HG03025 (cell line): ENCODE measurements around the gene EFEMP1.

Experiments used
- ATAC-seq: cut with Tn5 transposase; IDR thresholded peaks from one replicate; pipeline ENCODE4 v1.9.1; 2021; ENCODE audit warnings: mild to moderate bottlenecking, moderate library complexity; ENCODE audit not compliant: unreplicated experiment, low FRiP score

Gene EFEMP1

GRCh38 chr2:55923091-55923981, at the start of gene EFEMP1:
Gene EFEMP1 (minus strand): TSS chr2:55923782. CDS start chr2:55922440, 1,342 bp downstream.
- no peak for ATAC-seq

GRCh38 chr2:55970500-55970899, 46.9 kb upstream of the EFEMP1 start:
- ATAC-seq: no peak

- ATAC-seq: no peak
Measured at GRCh38 chr2:55968941-55969340, 45.4 kb upstream of the EFEMP1 start.

DNA sequence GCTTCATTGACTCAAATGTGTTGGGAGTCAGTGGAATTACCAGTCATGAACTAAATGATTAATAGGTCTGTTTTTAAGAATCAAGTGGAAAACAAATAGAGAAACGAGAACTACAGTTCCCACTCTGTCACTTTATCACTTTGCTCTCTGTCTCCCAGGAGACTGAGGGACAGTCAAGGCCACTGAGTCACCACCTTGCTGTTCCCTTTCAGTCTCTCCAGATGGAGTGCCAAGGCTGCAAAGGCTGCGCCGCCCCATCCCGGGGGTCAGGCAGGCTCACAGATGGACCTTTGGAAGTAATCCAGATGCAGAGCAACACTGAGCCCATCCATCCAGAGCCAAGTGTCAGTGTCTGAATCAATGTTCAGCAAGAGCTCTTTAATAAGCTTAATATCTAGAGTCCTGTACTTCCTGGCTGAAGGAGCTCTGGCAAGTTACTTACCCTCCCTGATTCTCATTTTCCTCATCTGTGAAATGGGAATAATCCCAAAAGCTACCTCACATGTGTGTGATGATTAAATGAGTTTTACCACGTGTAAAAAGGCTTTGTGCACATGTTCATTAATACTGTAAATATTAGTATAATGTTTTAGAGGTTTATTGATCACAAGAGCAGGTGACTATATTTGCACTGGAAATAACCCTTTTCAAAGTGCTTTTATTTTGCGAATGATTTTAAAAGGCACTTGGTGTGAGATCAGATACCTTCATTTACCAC, 43.0 kb upstream of the EFEMP1 start:
- no peak for ATAC-seq

DNA sequence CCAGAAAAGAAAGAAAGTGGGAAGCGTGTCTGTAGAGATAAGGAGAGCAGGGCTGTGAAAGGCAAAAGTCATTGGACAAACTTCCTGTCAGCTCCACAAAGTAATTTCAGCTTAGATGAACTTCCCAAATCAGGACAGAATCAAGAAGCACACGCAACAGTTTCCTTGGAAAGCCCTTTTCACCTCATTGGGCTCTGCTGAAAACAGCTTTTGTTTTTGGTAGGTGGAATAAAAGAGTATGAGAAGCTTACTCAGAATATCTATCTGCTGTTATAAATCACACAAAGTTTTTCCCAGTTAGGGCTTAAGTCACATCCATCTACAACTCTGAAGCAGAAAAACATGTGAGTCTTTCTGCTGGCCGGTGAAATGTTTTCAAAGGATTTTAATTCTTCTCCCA, 42.4 kb upstream of the EFEMP1 start:
- no peak for ATAC-seq

GRCh38 chr2:55965276-55965675, 41.7 kb upstream of the EFEMP1 start:
- no peak for ATAC-seq

DNA sequence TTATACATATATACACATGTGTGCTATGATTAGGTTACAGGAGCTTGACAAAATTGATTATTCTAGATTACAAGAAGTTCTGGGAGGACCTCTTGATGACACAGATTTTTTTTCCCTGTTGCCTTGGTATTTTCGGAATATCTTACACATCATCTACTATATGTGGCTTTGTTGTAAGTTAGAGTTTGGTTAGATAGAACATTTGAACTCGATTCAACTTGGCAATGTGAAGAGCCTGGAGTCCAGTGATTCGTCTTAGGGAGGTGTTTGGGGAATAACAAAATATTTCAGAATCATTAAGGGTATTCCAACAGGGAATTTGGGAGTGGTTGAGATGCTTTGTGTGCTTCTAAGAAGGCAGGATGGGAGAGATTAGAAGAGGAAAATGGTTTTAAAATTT, 39.3 kb upstream of the EFEMP1 start:
- ATAC-seq: no peak

DNA sequence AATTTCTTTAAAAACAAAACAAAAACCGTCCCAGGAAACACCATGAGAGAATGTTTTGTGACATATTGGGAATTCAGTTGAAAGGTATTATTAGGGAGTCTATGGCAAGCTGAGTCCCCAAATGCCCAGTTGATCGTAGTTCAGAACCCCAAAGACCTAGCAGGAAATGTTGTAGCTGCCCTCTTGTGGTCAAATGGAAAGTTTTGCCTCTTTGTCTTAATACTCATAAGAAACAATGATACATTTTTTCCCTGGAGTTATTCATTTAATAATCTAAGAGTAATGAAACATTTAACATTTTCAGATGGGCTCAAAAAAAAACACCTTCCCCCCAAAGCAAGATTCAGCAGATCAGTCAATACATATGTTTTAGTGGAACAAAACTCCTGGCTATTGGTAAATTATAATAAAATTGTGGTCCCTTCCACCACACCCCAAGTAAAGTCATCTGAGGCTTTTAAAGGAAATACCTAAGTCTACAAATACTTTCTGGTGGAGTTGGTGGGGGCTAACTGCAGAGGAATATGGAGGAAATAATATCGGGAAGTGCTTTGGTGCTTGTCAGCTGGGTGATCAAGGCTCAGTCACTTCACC, 37.8 kb upstream of the EFEMP1 start:
- ATAC-seq: no peak

- ATAC-seq: no peak
Measured at GRCh38 chr2:55958756-55959155, 35.2 kb upstream of the EFEMP1 start.

GRCh38 chr2:55957142-55957541, 33.6 kb upstream of the EFEMP1 start:
- no peak for ATAC-seq

GRCh38 chr2:55954306-55955035, 30.9 kb upstream of the EFEMP1 start:
- no peak for ATAC-seq

GRCh38 chr2:55952415-55952814, 28.8 kb upstream of the EFEMP1 start:
- ATAC-seq: no peak

- ATAC-seq: no peak
Measured at GRCh38 chr2:55951533-55951932, 28.0 kb upstream of the EFEMP1 start.

DNA sequence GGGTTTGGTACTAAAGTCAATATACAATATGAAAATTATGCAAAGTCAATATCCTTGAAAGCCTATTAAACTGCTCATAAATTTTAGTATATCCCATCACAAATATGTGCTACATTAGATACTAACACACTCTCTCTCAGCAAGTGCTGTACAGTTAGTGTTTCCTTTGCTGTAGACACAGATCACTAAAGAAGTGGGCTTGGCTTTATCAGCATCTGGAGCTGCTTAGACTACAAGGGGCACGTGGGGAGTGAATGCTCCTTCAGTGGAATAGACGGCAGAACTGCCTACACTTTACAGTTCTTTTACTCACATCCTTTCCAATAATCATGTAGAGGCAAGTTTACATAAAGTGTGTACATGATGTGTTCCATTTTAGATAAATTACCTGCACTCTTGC, 26.0 kb upstream of the EFEMP1 start:
- ATAC-seq: no peak

- ATAC-seq: no peak
Measured at GRCh38 chr2:55949211-55949610, 25.6 kb upstream of the EFEMP1 start.

DNA sequence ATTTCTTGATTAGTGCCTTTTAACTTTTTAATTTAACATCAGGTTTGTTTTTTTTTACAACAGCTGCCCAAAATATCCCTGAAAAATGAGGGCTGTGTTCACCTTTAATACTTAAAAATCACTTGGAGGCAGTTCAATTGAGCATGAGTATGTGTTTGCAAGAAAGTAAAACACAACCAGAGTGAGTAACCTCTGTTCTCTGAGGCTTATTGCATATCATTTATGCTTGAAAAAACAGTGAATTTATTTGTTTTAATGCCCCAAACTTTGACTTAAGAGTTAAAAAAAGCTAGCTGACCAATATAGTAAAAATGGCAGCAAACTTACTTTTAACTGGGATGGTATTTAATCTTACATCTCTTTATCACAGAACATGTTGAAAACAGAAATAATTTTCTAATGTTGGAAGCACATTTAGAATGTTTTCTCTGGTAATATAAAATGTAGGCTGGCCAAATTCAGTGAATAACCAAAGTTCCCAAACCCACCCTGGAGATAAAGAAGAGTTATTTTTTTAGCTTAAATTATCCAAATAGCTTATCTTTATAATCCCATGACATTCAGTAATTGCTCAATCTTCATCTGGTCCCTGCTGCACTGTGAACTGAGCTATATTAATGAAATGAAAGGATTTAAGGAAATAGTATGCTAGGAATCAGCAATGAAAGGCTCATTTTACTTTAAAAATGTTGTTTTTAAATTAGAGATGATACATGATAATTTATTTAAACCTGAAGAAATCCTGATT, 24.8 kb upstream of the EFEMP1 start:
- ATAC-seq: no peak

- ATAC-seq: no peak
Measured at GRCh38 chr2:55947752-55948151, 24.2 kb upstream of the EFEMP1 start.

DNA sequence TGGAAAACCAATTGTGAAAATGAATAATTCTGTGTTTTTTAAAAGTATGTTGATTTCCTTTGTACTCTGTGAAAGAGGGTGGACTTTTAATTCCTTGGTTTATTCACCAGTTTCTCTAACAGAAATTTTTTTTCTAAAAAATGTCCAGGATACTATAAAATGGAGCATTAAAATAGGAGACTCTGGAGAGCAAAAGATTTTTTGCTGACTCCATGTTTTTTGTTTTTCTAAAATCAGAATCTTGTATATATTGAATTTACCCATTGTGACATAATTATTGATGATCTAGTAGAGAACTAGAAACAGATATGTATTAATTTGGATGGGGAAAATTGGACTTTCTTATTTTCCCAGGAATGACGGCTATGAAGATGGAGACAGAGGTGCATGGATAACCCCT, 23.2 kb upstream of the EFEMP1 start:
- ATAC-seq: no peak

- ATAC-seq: no peak
Measured at GRCh38 chr2:55943466-55943865, 19.9 kb upstream of the EFEMP1 start.

DNA sequence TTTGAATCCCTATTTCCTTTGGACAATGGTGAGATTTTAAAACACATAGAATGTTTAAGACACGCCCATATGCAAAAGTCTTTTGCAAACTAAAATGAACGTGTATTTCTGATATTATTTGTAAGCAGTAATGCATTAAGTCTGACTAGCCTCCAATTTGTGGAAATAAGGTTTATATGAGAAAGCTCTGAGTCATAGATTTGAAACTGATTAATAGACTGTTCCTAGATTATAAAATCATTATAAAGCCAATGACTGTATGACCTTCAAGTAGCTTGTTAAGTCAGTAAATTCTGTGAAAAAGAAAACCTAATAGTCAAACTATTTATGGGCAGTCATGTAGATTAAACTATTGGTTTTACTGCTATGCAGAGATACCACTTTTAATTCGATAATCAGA, 12.8 kb upstream of the EFEMP1 start:
- ATAC-seq: no peak
